K562 (cell line): ENCODE measurements around the gene IFNGR2.

Experiments used
- ADNP ChIP-seq: fragments of 200-800 bp; sonication (Bioruptor generic); IDR thresholded peaks from 2 replicates; pipeline ENCODE4 v1.6.1; 2016; ENCODE audit warnings: missing genetic modification characterization, missing compliant biosample characterization
- KDM1A ChIP-seq, 2 experiments: fragments of 450-650 bp; IDR thresholded peaks; 2 replicates each; pipeline ENCODE4 v1.6.1; 2016; ENCODE audit warnings: mild to moderate bottlenecking in 2 of 2
- KLF13 ChIP-seq: fragments of 450-650 bp; IDR thresholded peaks from 2 replicates; pipeline ENCODE4 v1.6.1; 2016; ENCODE audit warnings: missing genetic modification characterization, low read depth, mild to moderate bottlenecking, missing compliant biosample characterization, moderate library complexity, borderline replicate concordance
- SAFB2 ChIP-seq: fragments of 200-400 bp; formaldehyde crosslinking; IDR thresholded peaks from 2 replicates; pipeline ENCODE4 v1.6.1; 2018; ENCODE audit warnings: borderline replicate concordance, low read length, low read depth, moderate library complexity; ENCODE audit not compliant: severe bottlenecking
- SIN3A ChIP-seq, 2 experiments: fragments of 150-350 bp in 1 of 2; IDR thresholded peaks; 2 replicates each; pipeline ENCODE4 v1.6.1; 2011 to 2016; ENCODE audit warnings: borderline replicate concordance in 2 of 2, low read depth in 2 of 2, low read length in 2 of 2, mild to moderate bottlenecking in 2 of 2, moderate library complexity in 2 of 2; ENCODE audit not compliant: control insufficient read depth in 1 of 2
- STAG1 ChIP-seq: sonication (generic); formaldehyde crosslinking; IDR thresholded peaks from 2 replicates; pipeline ENCODE4 v1.5.0; 2020; ENCODE audit warnings: missing genetic modification reagents, borderline replicate concordance
- TAF1 ChIP-seq: IDR thresholded peaks from 2 replicates; pipeline ENCODE4 v1.6.1; 2011; ENCODE audit warnings: mild to moderate bottlenecking, low read length, moderate library complexity; ENCODE audit not compliant: insufficient read depth, control insufficient read depth, severe bottlenecking; ENCODE audit errors: extremely low read depth
- TARDBP ChIP-seq: fragments of 450-650 bp; IDR thresholded peaks from 2 replicates; pipeline ENCODE4 v1.6.1; 2016
- ZNF274 ChIP-seq: IDR thresholded peaks from 2 replicates; pipeline ENCODE4 v1.6.1; 2011; ENCODE audit warnings: low read depth, mild to moderate bottlenecking, low read length, moderate library complexity, borderline replicate concordance
- TF ChIP-seq, protein P1 (sequence below): fragments of 450-650 bp; formaldehyde crosslinking; IDR thresholded peaks from 2 replicates; pipeline ENCODE4 v1.4.0; 2020; ENCODE audit warnings: mild to moderate bottlenecking
- TF ChIP-seq, protein P2 (sequence below): fragments of 450-650 bp; IDR thresholded peaks from 2 replicates; pipeline ENCODE4 v1.6.1; 2016; ENCODE audit warnings: low read depth

DNA sequence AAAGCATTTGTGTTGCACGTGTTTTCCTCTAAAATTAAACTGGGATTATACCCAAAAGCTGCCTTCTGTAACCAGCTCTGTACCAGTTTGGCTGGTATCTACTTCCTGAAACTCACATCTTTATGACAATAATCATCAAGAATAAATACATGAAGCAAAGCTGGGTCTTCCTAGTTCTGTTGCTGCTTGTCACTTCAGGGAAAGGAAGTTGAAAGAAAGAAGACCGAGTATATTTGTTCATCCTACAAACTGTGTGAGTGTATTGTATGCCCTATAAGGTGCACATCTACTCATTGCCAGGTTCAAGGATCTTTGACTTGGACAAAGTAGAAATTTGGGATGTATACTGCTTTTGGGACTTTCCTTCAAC, 29.1 kb upstream of the IFNGR2 start:
- TF ChIP-seq, protein P1, sequence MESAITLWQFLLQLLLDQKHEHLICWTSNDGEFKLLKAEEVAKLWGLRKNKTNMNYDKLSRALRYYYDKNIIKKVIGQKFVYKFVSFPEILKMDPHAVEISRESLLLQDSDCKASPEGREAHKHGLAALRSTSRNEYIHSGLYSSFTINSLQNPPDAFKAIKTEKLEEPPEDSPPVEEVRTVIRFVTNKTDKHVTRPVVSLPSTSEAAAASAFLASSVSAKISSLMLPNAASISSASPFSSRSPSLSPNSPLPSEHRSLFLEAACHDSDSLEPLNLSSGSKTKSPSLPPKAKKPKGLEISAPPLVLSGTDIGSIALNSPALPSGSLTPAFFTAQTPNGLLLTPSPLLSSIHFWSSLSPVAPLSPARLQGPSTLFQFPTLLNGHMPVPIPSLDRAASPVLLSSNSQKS (CRISPR knock-in tag), result no peak
- TF ChIP-seq SAFB2, result no peak
- TF ChIP-seq, protein P2, sequence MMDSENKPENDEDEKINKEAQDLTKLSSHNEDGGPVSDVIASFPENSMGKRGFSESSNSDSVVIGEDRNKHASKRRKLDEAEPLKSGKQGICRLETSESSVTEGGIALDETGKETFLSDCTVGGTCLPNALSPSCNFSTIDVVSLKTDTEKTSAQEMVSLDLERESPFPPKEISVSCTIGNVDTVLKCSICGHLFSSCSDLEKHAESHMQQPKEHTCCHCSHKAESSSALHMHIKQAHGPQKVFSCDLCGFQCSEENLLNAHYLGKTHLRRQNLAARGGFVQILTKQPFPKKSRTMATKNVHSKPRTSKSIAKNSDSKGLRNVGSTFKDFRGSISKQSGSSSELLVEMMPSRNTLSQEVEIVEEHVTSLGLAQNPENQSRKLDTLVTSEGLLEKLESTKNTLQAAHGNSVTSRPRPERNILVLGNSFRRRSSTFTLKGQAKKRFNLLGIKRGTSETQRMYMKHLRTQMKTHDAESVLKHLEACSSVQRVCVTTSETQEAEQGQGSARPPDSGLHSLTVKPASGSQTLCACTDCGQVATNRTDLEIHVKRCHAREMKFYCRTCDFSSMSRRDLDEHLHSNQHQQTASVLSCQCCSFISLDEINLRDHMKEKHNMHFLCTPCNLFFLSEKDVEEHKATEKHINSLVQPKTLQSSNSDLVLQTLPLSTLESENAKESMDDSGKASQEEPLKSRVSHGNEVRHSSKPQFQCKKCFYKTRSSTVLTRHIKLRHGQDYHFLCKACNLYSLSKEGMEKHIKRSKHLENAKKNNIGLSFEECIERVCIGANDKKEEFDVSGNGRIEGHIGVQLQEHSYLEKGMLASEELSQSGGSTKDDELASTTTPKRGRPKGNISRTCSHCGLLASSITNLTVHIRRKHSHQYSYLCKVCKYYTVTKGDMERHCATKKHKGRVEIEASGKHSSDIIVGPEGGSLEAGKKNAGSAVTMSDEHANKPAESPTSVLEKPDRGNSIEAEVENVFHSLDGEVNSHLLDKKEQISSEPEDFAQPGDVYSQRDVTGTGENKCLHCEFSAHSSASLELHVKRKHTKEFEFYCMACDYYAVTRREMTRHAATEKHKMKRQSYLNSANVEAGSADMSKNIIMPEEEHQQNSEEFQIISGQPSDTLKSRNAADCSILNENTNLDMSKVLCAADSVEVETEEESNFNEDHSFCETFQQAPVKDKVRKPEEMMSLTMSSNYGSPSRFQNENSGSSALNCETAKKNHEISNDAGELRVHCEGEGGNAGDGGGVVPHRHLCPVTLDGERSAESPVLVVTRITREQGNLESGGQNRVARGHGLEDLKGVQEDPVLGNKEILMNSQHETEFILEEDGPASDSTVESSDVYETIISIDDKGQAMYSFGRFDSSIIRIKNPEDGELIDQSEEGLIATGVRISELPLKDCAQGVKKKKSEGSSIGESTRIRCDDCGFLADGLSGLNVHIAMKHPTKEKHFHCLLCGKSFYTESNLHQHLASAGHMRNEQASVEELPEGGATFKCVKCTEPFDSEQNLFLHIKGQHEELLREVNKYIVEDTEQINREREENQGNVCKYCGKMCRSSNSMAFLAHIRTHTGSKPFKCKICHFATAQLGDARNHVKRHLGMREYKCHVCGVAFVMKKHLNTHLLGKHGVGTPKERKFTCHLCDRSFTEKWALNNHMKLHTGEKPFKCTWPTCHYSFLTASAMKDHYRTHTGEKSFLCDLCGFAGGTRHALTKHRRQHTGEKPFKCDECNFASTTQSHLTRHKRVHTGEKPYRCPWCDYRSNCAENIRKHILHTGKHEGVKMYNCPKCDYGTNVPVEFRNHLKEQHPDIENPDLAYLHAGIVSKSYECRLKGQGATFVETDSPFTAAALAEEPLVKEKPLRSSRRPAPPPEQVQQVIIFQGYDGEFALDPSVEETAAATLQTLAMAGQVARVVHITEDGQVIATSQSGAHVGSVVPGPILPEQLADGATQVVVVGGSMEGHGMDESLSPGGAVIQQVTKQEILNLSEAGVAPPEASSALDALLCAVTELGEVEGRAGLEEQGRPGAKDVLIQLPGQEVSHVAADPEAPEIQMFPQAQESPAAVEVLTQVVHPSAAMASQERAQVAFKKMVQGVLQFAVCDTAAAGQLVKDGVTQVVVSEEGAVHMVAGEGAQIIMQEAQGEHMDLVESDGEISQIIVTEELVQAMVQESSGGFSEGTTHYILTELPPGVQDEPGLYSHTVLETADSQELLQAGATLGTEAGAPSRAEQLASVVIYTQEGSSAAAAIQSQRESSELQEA, result no peak
- no peak for TF ChIP-seq ZNF274
- no peak for TF ChIP-seq TAF1
- TF ChIP-seq KLF13 (tag), result no peak
- TF ChIP-seq ADNP, result no peak
- no peak for TF ChIP-seq TARDBP
- no peak for TF ChIP-seq STAG1 (CRISPR knock-in tag)
- TF ChIP-seq KDM1A (IDR thresholded peaks at IDR 0.05), result no peak
- TF ChIP-seq SIN3A (IDR thresholded peaks at IDR 0.05; ENCODE audit: borderline replicate concordance in 2 of 2, control insufficient read depth in 1 of 2, low read depth in 2 of 2, low read length in 2 of 2), result no peak
